ENCODE results near the gene M1AP.

DNA sequence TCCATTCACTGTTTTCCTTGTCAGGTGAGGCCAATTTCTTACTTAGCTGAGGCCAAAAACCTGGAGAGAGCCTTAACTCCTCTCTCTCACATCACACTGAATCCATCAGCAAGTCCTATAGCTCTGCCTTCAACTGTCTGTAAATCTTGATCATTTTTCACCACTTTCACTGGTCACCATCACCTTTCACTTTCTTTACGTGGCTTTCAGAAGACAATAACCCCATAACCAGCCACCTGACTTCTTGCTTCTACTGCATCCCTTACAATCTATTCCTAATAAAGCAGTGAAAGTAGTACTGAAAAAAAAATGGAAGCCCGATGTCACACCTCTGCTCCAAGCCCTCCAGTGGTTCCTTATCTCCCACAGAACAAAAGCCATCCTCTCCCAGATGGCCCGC is 102.1 kb downstream of the M1AP start:
- TF ChIP-seq, protein P1, sequence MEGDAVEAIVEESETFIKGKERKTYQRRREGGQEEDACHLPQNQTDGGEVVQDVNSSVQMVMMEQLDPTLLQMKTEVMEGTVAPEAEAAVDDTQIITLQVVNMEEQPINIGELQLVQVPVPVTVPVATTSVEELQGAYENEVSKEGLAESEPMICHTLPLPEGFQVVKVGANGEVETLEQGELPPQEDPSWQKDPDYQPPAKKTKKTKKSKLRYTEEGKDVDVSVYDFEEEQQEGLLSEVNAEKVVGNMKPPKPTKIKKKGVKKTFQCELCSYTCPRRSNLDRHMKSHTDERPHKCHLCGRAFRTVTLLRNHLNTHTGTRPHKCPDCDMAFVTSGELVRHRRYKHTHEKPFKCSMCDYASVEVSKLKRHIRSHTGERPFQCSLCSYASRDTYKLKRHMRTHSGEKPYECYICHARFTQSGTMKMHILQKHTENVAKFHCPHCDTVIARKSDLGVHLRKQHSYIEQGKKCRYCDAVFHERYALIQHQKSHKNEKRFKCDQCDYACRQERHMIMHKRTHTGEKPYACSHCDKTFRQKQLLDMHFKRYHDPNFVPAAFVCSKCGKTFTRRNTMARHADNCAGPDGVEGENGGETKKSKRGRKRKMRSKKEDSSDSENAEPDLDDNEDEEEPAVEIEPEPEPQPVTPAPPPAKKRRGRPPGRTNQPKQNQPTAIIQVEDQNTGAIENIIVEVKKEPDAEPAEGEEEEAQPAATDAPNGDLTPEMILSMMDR (IDR thresholded peaks at IDR 0.05) = no peak
- TF ChIP-seq POLR2A (IDR thresholded peaks at IDR 0.05) = no peak

All from thyroid gland (tissue), 4 donors.